Kidney (tissue), 14 donors: ENCODE measurements around the gene SLC2A9. TPM values are rescaled to one million over a fixed set of nuclear protein-coding genes. Genes with fewer than 3 reads are reported as not detected.

Source experiments
- DNase-seq, 5 donors: peaks; one replicate each; pipeline ENCODE4 v3.0.0-alpha.2; 2013 to 2020
- FAIRE-seq: peaks from 2 replicates; lab custom pipeline; 2012; peaks lifted over from hg19 to GRCh38; lab: Jason Lieb, UNC
- H3K27ac ChIP-seq, 2 donors: one replicate each; pipeline ENCODE4 v1.7.0; 2013; ENCODE audit warnings: low read depth in 2 of 2, low read length in 2 of 2, inconsistent platforms in 1 of 2
- H3K27me3 ChIP-seq: one replicate; pipeline ENCODE4 v1.7.1; 2013; ENCODE audit warnings: low read length, inconsistent platforms; ENCODE audit not compliant: control insufficient read depth, insufficient read depth
- H3K36me3 ChIP-seq, 3 donors: one replicate each; pipeline versions ENCODE4 v1.7.0 to v1.7.1; 2013; ENCODE audit warnings: low read length in 3 of 3, control low read depth in 1 of 3, inconsistent platforms in 1 of 3; ENCODE audit not compliant: insufficient read depth in 3 of 3, control insufficient read depth in 2 of 3
- H3K4me1 ChIP-seq, 3 donors: one replicate each; pipeline versions ENCODE4 v1.7.0 to v1.7.1; 2013; ENCODE audit warnings: low read length in 3 of 3, inconsistent platforms in 1 of 3, low read depth in 1 of 3; ENCODE audit not compliant: control insufficient read depth in 2 of 3, insufficient read depth in 2 of 3
- H3K4me3 ChIP-seq, 3 donors: one replicate each; pipeline versions ENCODE4 v1.7.0 to v1.8.1; 2013; ENCODE audit warnings: low read length in 3 of 3, control low read depth in 1 of 3, inconsistent platforms in 1 of 3
- H3K9ac ChIP-seq, 3 donors: one replicate each; pipeline versions ENCODE4 v1.7.0 to v1.7.1; 2013; ENCODE audit warnings: low read length in 3 of 3, control low read depth in 1 of 3, inconsistent platforms in 1 of 3
- H3K9me3 ChIP-seq, 3 donors: one replicate each; pipeline versions ENCODE4 v1.7.0 to v1.7.1; 2013; ENCODE audit warnings: low read length in 3 of 3, control low read depth in 1 of 3, inconsistent platforms in 1 of 3; ENCODE audit not compliant: control insufficient read depth in 2 of 3, insufficient read depth in 1 of 3
- CTCF ChIP-seq: IDR thresholded peaks from 3 replicates; pipeline ENCODE4 v1.5.1; 2012; ENCODE audit warnings: mild to moderate bottlenecking, moderate library complexity, borderline replicate concordance; ENCODE audit not compliant: insufficient read depth; ENCODE audit errors: extremely low read depth
- intact Hi-C: fragments of 100-400 bp; cut with DNase I; formaldehyde crosslinking; loops from one replicate; pipeline ENCODE4 v1.11.1; 2022
- polyA plus RNA-seq: library from polyadenylated mRNA; stranded (reverse); fragments of 350-450 nt; fragmentation: Illumina TruSeq; extraction: RNeasy Lipid Tissue Mini Kit (QIAGEN cat#74804); gene quantifications from one replicate; pipeline ENCODE4 v1.2.3, GENCODE V29; 2014; ENCODE audit warnings: low read depth, low replicate concordance; ENCODE audit not compliant: insufficient read depth
- total RNA-seq: library from RNA; stranded (reverse); fragmentation: NEBNext Ultra II Directional; extraction: Animal tissue kit (Norgen Biotek cat#: 25700); gene quantifications from one replicate; pipeline ENCODE4 v1.2.1, GENCODE V29; 2021
- donor health status: control.
- donor health status: control.
- donor health status: control.
- donor health status: control.
- donor health status: control.
- donor health status: DM: yes; HTN: yes; CAD: no.
- donor health status: Normal renal cell carcinoma (clear cell type).

Gene SLC2A9
- total and polyA plus RNA-seq, 2 donors from 2014 or later, result 41.5 to 47.6 TPM

DNA sequence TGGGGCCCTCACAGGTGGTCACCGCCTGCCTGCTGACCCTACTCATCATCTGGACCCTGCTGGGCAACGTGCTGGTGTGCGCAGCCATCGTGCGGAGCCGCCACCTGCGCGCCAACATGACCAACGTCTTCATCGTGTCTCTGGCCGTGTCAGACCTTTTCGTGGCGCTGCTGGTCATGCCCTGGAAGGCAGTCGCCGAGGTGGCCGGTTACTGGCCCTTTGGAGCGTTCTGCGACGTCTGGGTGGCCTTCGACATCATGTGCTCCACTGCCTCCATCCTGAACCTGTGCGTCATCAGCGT lies 239.2 kb downstream of the SLC2A9 start:
- intact Hi-C loops, result no loop called here
- FAIRE-seq (no peak), DNase-seq (no peak)
- H3K27ac ChIP-seq, result no peak overlapping the region
- no peak overlapping the region for H3K9ac ChIP-seq
- no peaks in the 10 kb centered on the region for H3K9me3 ChIP-seq
- no peak overlapping the region for H3K4me3 ChIP-seq
- no peaks in the 10 kb centered on the region for H3K27me3 ChIP-seq
- H3K36me3 ChIP-seq, result no peaks in the 10 kb centered on the region
- no peaks in the 10 kb centered on the region for H3K4me1 ChIP-seq
- no peak for TF ChIP-seq CTCF

DNA sequence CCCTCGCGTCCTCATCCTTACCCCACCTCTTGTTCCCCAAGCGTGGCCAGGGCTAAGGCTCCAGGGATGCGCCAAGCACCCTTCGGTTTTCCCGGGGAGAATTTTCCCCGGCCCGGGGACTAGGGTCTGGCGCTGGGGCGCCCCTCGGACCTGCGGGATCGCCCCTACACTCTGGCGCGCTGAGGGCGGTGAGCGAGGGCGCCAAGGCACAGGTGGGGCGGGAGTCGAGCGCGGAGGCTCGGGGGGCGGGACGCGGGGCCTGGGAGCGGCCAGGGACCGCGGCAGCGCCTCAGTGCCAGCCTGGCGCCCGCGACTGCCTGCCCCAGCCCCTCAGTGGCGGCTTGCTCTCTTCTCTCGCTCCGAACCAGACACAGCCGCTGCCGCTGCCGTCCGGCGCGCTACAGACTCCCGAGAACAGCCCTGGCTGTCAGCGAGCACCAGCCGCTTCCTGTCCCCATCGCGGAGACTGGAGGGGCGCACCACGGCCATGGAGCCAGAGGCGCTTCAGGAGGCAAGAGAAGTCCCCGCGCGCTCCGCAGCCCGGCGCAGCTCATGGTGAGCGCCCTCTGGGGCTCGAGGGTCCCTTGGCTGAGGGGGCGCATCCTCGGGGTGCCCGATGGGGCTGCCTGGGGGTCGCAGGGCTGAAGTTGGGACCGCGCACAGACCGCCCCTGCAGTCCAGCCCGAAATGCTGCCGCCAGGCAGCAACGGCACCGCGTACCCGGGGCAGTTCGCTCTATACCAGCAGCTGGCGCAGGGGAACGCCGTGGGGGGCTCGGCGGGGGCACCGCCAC lies 239.8 kb downstream of the SLC2A9 start, which contains the start of gene DRD5:
Gene DRD5, plus strand, starts transcription at position 292 of the 793 bp plus-strand sequence. Its CDS starts 396 bp downstream, at position 688.
- no peaks in the 10 kb centered on the region for H3K9me3 ChIP-seq
- H3K27ac ChIP-seq, result no peak within 1 kb of the TSS
- no peaks in the 10 kb centered on the region for H3K36me3 ChIP-seq
- no peaks in the 10 kb centered on the region for H3K27me3 ChIP-seq
- no peak within 1 kb of the TSS for H3K9ac ChIP-seq
- peak in 4 of 5 donors; percentile 48 to 60 (median 52) for DNase-seq
- no peak for FAIRE-seq
- H3K4me3 ChIP-seq, result no peak within 1 kb of the TSS
- intact Hi-C loops, result no loop called here
- TF ChIP-seq CTCF, result no peak
- H3K4me1 ChIP-seq, result no peaks in the 10 kb centered on the region

Other genes with a start within 250 kb of the SLC2A9 start
- not detected for gene DRD5, start 239.9 kb downstream of the SLC2A9 start, total RNA-seq
- not detected for gene DRD5, start 239.9 kb downstream of the SLC2A9 start, polyA plus RNA-seq
- 313 TPM for gene WDR1, start 95.3 kb upstream of the SLC2A9 start, total RNA-seq
- 176 TPM for gene WDR1, start 95.3 kb upstream of the SLC2A9 start, polyA plus RNA-seq